Vagina (tissue), 2 donors: ENCODE measurements around the gene TMC3.

ENCODE experiments used
- CTCF ChIP-seq, 3 experiments: fragments of 450-650 bp in 2 of 3; fragments of 200-600 bp in 1 of 3; sonication (generic) in 1 of 3; IDR thresholded peaks; one replicate each; pipeline ENCODE4 v1.5.1; 2017 to 2019; ENCODE audit warnings: antibody characterized with exemption in 3 of 3, mild to moderate bottlenecking in 2 of 3, moderate library complexity in 2 of 3
- POLR2A ChIP-seq, 2 donors: fragments of 450-650 bp; IDR thresholded peaks; one replicate each; pipeline ENCODE4 v1.6.1; 2017; ENCODE audit warnings: antibody characterized with exemption in 2 of 2, mild to moderate bottlenecking in 2 of 2, moderate library complexity in 2 of 2
- POLR2AphosphoS5 ChIP-seq, 2 donors: sonication (generic); formaldehyde crosslinking; IDR thresholded peaks; one replicate each; pipeline ENCODE4 v1.9.0; 2017; ENCODE audit warnings: antibody characterized with exemption in 2 of 2, mild to moderate bottlenecking in 2 of 2, low read depth in 1 of 2; ENCODE audit not compliant: insufficient read depth in 1 of 2

GRCh38 chr15:81407718-81408117 lies 33.7 kb upstream of the TMC3 start:
- TF ChIP-seq CTCF (IDR thresholded peaks at IDR 0.05) (no peak), POLR2AphosphoS5 (IDR thresholded peaks at IDR 0.05; ENCODE audit: insufficient read depth in 1 of 2, low read depth in 1 of 2) (no peak), POLR2A (IDR thresholded peaks at IDR 0.05) (no peak)
